BLaER1 treated with 17β-estradiol and CSF1 and Interleukin-3, amounts not matched to agents 10 nM and 100 nM (cell line): ENCODE measurements around the gene STPG1.
A peak's percentile ranks its signal among the peaks of the same experiment; 100 is the strongest.

Source experiments
- H3K27ac ChIP-seq, 11 experiments: shearing (Covaris generic); formaldehyde crosslinking; 2 replicates each; pipeline ENCODE4 v1.8.1; 2022
- H3K27me3 ChIP-seq, 11 experiments: shearing (Covaris generic); formaldehyde crosslinking; 2 replicates each; pipeline ENCODE4 v1.8.1; 2022
- H3K36me3 ChIP-seq, 11 experiments: shearing (Covaris generic); formaldehyde crosslinking; 2 replicates each; pipeline ENCODE4 v1.8.1; 2022
- H3K4me1 ChIP-seq, 10 experiments: shearing (Covaris generic); formaldehyde crosslinking; 2 replicates each; pipeline ENCODE4 v1.8.1; 2022
- H3K4me2 ChIP-seq, 11 experiments: shearing (Covaris generic); formaldehyde crosslinking; 2 replicates each; pipeline ENCODE4 v1.8.1; 2022
- H3K4me3 ChIP-seq, 10 experiments: shearing (Covaris generic); formaldehyde crosslinking; 2 replicates each; pipeline ENCODE4 v1.8.1; 2022
- H3K9ac ChIP-seq, 11 experiments: shearing (Covaris generic); formaldehyde crosslinking; 2 replicates each; pipeline ENCODE4 v1.8.1; 2022
- H3K9me3 ChIP-seq, 11 experiments: shearing (Covaris generic); formaldehyde crosslinking; replicated peaks in 1 of 11; 2 replicates each; pipeline ENCODE4 v1.8.1; 2022
- H4K20me1 ChIP-seq, 11 experiments: shearing (Covaris generic); formaldehyde crosslinking; 2 replicates each; pipeline ENCODE4 v1.8.1; 2022
- Cebpa-rat ChIP-seq, 11 experiments: shearing (Covaris generic); IDR thresholded peaks; 2 replicates each; pipeline ENCODE4 v1.8.1; 2022

The STPG1 gene

GRCh38 chr1:24349891-24350290 lies 63.7 kb downstream of the STPG1 start:
- Histone ChIP-seq H3K9ac (no peak overlapping the region), H3K9me3 (no peaks in the 10 kb centered on the region), H3K27me3 (no peaks in the 10 kb centered on the region; a peak in 1 of 22 replicates), H3K4me1 (peaks cover 18 to 38% (median 26%) of the 10 kb centered on the region in 10 experiments), H3K4me2 (peak overlapping the region in 3 of 11 experiments; percentile 28 to 37 (median 34); a peak in 3 of 22 replicates), H3K27ac (no peak overlapping the region), H4K20me1 (no peaks in the 10 kb centered on the region), H3K36me3 (no peaks in the 10 kb centered on the region), H3K4me3 (no peak overlapping the region)
- no peak for TF ChIP-seq Cebpa-rat (IDR thresholded peaks at IDR 0.05)

GRCh38 chr1:24348196-24348595 lies 65.4 kb downstream of the STPG1 start:
- Histone ChIP-seq H3K9ac (no peak overlapping the region), H3K27me3 (no peaks in the 10 kb centered on the region; a peak in 2 of 22 replicates), H4K20me1 (0 out of 22 replicates have a peak, but pooled peaks cover 0 to 3% (median 0%) of the 10 kb centered on the region in 11 experiments), H3K27ac (no peak overlapping the region), H3K4me1 (peaks cover 18 to 38% (median 26%) of the 10 kb centered on the region in 10 experiments), H3K4me2 (peak overlapping the region in 6 of 11 experiments; percentile 1 to 41 (median 16); a peak in 6 of 22 replicates), H3K4me3 (no peak overlapping the region), H3K36me3 (no peaks in the 10 kb centered on the region), H3K9me3 (no peaks in the 10 kb centered on the region)
- TF ChIP-seq Cebpa-rat (IDR thresholded peaks at IDR 0.05), result no peak

- Histone ChIP-seq H3K27me3 (no peaks in the 10 kb centered on the region; a peak in 2 of 22 replicates), H3K4me1 (peaks cover 13 to 34% (median 22%) of the 10 kb centered on the region in 10 experiments), H3K9me3 (no peaks in the 10 kb centered on the region), H4K20me1 (0 out of 22 replicates have a peak, but pooled peaks cover 0 to 3% (median 0%) of the 10 kb centered on the region in 11 experiments), H3K9ac (no peak overlapping the region), H3K4me3 (no peak overlapping the region), H3K36me3 (no peaks in the 10 kb centered on the region), H3K4me2 (peak overlapping the region in 6 of 11 experiments; percentile 1 to 41 (median 16); a peak in 7 of 22 replicates), H3K27ac (no peak overlapping the region)
- TF ChIP-seq Cebpa-rat (IDR thresholded peaks at IDR 0.05), result no peak
Measured at GRCh38 chr1:24347159-24347934, 66.2 kb downstream of the STPG1 start.

- Histone ChIP-seq H3K36me3 (no peaks in the 10 kb centered on the region), H3K9ac (no peak overlapping the region), H3K4me2 (no peak overlapping the region), H3K27ac (no peak overlapping the region), H3K9me3 (no peaks in the 10 kb centered on the region), H3K4me3 (no peak overlapping the region), H3K27me3 (no peaks in the 10 kb centered on the region; a peak in 2 of 22 replicates), H4K20me1 (peaks cover 0 to 12% (median 0%) of the 10 kb centered on the region in 11 experiments; a peak in 6 of 22 replicates), H3K4me1 (peaks cover 13 to 35% (median 29%) of the 10 kb centered on the region in 10 experiments)
- TF ChIP-seq Cebpa-rat (IDR thresholded peaks at IDR 0.05), result no peak
Measured at GRCh38 chr1:24345334-24345733, 68.2 kb downstream of the STPG1 start.

DNA sequence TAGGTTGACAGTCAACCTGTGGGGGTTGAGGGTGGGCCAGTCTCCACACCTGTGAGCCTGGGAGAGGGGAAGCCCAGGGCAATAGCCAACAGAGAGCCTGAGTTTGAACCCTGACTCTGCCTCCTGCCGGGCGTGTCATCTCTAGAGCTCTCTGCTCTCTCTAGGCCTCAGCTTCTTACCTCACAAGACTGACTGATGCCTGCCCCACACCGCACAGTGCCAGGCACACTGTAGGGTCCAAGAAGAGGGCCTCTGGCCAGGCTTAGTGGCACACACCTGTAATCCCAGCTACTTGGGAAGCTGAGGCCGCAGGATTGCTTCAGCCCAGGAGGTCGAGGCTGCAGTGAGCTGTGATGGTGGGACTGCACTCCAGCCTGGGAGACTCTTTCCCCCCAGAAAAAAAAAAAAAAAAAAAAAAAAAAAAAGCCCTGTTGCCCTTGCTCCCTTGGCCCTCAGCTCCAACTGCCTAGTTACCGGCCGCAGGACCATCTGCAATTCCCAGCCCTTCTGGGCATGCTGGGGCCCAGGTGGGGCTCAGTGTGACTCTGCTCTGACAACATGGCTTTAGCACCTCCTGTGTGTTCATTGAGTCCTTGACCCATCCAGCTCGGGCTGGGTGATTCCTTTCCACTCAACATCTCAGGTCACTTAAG lies 69.4 kb downstream of the STPG1 start:
- H3K27me3 ChIP-seq, result no peaks in the 10 kb centered on the region; a peak in 2 of 22 replicates
- no peak overlapping the region for H3K9ac ChIP-seq
- H4K20me1 ChIP-seq, result peaks cover 0 to 12% (median 0%) of the 10 kb centered on the region in 11 experiments; a peak in 7 of 22 replicates
- H3K27ac ChIP-seq, result no peak overlapping the region
- H3K4me3 ChIP-seq, result no peak overlapping the region
- peaks cover 13 to 34% (median 28%) of the 10 kb centered on the region in 10 experiments; a peak in 19 of 20 replicates for H3K4me1 ChIP-seq
- no peak overlapping the region for H3K4me2 ChIP-seq
- H3K9me3 ChIP-seq, result no peaks in the 10 kb centered on the region
- H3K36me3 ChIP-seq, result no peaks in the 10 kb centered on the region
- no peak for TF ChIP-seq Cebpa-rat (IDR thresholded peaks at IDR 0.05)

DNA sequence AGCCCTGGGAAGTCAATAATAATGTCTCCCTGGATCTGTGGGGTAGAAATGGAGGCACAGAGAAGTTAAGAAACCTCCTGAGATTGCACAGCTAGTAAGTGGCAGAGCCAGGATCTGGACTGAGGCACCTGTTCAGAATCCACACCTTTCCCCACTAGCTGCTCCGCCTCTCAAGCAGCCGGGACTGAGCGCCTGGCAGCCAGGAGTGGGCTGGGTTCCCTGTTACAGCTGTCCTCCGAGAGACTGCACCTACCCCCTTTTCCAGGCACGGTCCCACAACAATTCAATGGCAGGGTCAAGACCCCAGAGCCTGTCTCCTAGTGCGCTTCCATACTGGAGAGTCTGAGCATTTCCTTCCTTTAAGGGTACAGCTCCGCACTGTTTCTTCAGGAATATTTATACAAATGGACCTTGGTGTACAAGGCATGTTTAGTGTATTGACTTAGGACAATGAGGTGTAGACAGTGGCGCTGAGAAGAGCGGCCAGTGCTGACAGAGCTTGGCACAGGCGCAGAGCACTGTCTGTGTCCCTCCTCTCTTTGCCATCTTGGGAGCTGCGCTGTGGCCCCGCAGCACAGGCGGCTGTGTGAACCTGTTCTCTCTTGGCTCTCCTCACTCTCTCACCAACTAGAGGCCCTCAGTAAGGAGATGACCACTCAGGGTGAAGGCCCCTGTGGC lies 70.0 kb downstream of the STPG1 start:
- Histone ChIP-seq H3K9ac (no peak overlapping the region), H3K4me2 (no peak overlapping the region), H3K27ac (no peak overlapping the region), H3K4me1 (peaks cover 13 to 34% (median 28%) of the 10 kb centered on the region in 10 experiments; a peak in 19 of 20 replicates), H3K4me3 (no peak overlapping the region), H3K27me3 (no peaks in the 10 kb centered on the region; a peak in 2 of 22 replicates), H3K36me3 (no peaks in the 10 kb centered on the region), H4K20me1 (peaks cover 0 to 12% (median 0%) of the 10 kb centered on the region in 11 experiments; a peak in 7 of 22 replicates), H3K9me3 (no peaks in the 10 kb centered on the region)
- TF ChIP-seq Cebpa-rat (IDR thresholded peaks at IDR 0.05), result no peak

- Histone ChIP-seq H3K9ac (no peak overlapping the region), H4K20me1 (peaks cover 0 to 16% (median 0%) of the 10 kb centered on the region in 11 experiments; a peak in 8 of 22 replicates), H3K27me3 (no peaks in the 10 kb centered on the region; a peak in 2 of 22 replicates), H3K9me3 (no peaks in the 10 kb centered on the region), H3K4me3 (no peak overlapping the region), H3K4me1 (peaks cover 17 to 36% (median 25%) of the 10 kb centered on the region in 10 experiments), H3K4me2 (peak overlapping the region; percentile 27 to 74 (median 66)), H3K27ac (no peak overlapping the region), H3K36me3 (no peaks in the 10 kb centered on the region)
- TF ChIP-seq Cebpa-rat (IDR thresholded peaks at IDR 0.05), result no peak
Measured at GRCh38 chr1:24341260-24341659, 72.3 kb downstream of the STPG1 start.

GRCh38 chr1:24340770-24341169 lies 72.8 kb downstream of the STPG1 start:
- Histone ChIP-seq H3K4me3 (no peak overlapping the region), H3K9me3 (no peaks in the 10 kb centered on the region), H3K27me3 (no peaks in the 10 kb centered on the region; a peak in 2 of 22 replicates), H3K4me2 (peak overlapping the region; percentile 27 to 74 (median 66)), H3K9ac (no peak overlapping the region), H3K27ac (no peak overlapping the region), H3K36me3 (no peaks in the 10 kb centered on the region), H3K4me1 (peaks cover 17 to 36% (median 26%) of the 10 kb centered on the region in 10 experiments), H4K20me1 (peaks cover 0 to 16% (median 0%) of the 10 kb centered on the region in 11 experiments; a peak in 8 of 22 replicates)
- TF ChIP-seq Cebpa-rat (IDR thresholded peaks at IDR 0.05), result no peak
